Esophagus squamous epithelium (tissue), 4 donors: Measurements from ENCODE around the gene SYT2.

Experiments used
- POLR2A ChIP-seq, 4 donors: fragments of 450-650 bp; IDR thresholded peaks; one replicate each; pipeline ENCODE4 v1.6.1; 2017; ENCODE audit warnings: antibody characterized with exemption in 4 of 4, mild to moderate bottlenecking in 4 of 4, moderate library complexity in 3 of 4
- TF ChIP-seq, protein P1 (sequence below), 6 experiments: fragments of 450-650 bp in 4 of 6; fragments of 200-600 bp in 2 of 6; sonication (generic) in 2 of 6; IDR thresholded peaks; one replicate each; pipeline ENCODE4 v1.5.1; 2016 to 2019; ENCODE audit warnings: antibody characterized with exemption in 6 of 6, mild to moderate bottlenecking in 4 of 6, moderate library complexity in 4 of 6

DNA sequence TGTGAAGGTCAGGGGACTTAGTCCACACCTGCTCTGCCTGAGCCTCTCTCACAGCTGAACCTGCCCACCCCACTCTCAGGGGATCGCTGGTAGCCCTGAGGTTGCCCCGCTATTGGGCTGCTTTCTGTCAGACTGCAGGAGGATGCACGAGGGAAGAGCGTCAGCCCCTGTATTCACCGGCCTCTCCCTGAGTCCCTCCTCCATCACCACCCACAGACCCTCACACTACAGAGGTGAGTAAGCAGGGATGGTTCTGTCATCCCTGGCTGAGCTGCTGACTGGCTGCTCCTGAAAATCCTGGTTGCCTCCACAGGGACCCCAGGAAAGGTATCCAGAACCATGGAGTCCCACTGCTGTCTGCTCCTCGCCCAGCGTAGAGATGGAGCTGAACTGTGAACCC lies 118.7 kb downstream of the SYT2 start:
- TF ChIP-seq, protein P1, sequence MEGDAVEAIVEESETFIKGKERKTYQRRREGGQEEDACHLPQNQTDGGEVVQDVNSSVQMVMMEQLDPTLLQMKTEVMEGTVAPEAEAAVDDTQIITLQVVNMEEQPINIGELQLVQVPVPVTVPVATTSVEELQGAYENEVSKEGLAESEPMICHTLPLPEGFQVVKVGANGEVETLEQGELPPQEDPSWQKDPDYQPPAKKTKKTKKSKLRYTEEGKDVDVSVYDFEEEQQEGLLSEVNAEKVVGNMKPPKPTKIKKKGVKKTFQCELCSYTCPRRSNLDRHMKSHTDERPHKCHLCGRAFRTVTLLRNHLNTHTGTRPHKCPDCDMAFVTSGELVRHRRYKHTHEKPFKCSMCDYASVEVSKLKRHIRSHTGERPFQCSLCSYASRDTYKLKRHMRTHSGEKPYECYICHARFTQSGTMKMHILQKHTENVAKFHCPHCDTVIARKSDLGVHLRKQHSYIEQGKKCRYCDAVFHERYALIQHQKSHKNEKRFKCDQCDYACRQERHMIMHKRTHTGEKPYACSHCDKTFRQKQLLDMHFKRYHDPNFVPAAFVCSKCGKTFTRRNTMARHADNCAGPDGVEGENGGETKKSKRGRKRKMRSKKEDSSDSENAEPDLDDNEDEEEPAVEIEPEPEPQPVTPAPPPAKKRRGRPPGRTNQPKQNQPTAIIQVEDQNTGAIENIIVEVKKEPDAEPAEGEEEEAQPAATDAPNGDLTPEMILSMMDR (IDR thresholded peaks at IDR 0.05), result no peak
- TF ChIP-seq POLR2A (IDR thresholded peaks at IDR 0.05), result no peak
